GM11168 (cell line): Measurements from ENCODE around the gene MYO3B.

Experiments
- in situ Hi-C: fragments of 300-500 bp; cut with MboI; formaldehyde crosslinking; loops from one replicate; pipeline ENCODE4 v1.12.0; 2022; ENCODE audit warnings: low sequenced_read_pairs; ENCODE audit not compliant: unreplicated experiment

MYO3B gene

DNA sequence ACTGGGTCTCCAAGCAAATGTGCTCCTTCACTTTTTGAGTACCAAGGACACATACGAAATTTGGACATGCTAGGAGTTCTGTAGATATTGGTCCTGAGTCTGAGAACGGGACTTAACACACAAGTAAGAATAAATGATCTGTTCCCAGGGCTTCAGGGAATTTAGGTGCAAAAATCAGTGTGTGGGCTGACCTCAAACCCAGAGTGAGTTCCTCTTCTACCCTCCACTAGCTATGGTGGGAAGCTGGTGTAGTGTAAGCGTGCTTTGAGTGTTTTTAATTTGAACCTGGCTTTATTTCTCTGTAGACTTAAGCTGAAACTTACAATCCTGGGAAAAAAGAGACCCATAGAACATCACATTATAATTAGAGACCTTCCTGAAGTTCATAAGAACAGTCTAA, 50.5 kb downstream of the MYO3B start:
- in situ Hi-C loops, result loop anchor here (25.0 kb wide), 1 partner anchor 584 kb away; the partner anchor contains the start of gene GAD1

DNA sequence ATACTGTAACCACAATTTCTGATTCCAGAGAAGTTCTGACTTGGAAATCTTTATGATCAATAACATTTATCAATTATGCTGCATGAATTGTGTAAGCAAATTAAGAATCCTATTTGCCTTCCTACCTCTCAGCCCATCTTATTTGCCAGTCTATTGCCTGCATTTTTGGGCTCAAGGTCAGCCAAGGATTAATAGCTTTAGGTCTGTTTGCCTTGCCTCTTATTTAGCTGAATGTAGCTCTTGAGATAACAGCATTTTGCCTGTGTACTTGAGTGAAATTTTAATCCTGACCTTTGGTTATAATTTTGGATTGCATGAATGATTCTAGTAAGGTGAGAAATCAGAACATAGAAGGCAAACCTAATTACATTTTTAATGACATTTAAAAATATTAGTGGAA, 51.2 kb downstream of the MYO3B start:
- in situ Hi-C loops, result loop anchor here (25.0 kb wide), 1 partner anchor 583 kb away; the partner anchor contains the start of gene GAD1

DNA sequence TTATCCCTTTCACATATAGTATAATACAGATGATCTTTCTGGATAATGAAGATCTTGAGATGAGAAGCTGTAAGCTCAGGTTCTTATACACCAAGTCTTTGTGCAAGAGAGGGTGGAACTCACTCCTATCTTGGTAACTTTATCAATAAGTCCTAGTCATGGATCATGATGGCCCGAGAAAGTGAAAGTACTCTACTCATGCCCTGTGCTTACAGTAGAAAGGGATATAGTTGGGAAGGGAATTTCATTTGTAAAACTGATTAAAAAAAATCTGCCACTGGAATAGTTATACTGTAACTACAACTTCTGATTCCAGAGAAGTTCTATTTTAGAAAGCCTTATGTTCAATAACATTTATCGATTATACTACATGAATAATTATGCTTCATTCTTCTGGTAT, 51.8 kb downstream of the MYO3B start:
- in situ Hi-C loops, result loop anchor here (25.0 kb wide), 1 partner anchor 583 kb away; the partner anchor contains the start of gene GAD1

DNA sequence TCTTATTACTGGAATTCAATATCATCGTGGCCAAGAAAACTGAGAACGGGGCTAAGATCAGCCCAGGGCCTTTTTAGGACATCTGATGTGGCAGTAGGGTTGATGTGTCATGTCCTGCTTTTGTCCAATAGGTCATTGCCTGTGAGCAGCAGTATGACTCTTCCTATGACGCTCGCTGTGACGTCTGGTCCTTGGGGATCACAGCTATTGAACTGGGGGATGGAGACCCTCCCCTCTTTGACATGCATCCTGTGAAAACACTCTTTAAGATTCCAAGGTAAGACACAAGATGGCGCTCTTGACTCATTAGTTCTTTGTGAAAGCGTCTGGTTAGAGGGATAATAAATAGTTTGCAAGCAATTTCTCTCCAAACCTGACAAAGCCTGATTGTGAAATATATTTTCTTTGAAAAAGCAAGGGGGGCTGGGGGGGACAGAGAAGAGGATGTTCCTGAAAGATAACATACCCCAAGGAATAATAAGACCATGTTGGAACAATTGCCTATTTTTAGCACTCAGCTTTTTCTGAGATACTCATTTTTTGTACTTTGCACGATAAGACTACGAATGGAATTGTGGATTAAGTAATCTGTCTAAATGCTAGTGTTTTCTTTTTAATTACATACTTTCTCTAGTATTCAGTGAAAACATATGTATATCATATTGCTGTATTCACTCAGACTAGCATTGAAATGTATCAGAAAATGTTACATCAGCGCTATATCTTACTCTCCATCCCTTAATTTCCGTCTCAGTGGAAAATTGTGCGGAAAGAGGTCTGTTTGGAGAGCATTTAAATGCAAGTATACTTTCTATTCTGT, 58.1 kb downstream of the MYO3B start:
- in situ Hi-C loops, result loop anchor here (25.0 kb wide), 1 partner anchor 576 kb away; the partner anchor contains the start of gene GAD1

DNA sequence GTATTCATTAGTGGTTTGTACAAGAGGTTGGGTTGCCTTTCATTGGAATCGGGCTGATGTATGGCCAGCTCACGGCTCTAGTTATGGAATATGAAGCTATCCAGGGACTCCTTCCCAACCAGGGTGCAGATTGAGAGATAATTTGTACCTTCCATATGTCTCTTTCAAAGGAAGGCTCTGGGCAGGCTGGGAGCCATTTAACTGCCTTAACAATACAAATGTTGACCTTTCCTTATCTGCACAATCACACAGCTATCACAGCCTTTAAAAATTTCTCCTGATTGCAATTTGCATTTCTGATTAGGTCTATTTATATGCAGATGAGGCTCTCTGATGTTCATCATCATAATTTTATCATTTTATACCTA, 58.7 kb downstream of the MYO3B start:
- in situ Hi-C loops, result loop anchor here (25.0 kb wide), 1 partner anchor 576 kb away; the partner anchor contains the start of gene GAD1

DNA sequence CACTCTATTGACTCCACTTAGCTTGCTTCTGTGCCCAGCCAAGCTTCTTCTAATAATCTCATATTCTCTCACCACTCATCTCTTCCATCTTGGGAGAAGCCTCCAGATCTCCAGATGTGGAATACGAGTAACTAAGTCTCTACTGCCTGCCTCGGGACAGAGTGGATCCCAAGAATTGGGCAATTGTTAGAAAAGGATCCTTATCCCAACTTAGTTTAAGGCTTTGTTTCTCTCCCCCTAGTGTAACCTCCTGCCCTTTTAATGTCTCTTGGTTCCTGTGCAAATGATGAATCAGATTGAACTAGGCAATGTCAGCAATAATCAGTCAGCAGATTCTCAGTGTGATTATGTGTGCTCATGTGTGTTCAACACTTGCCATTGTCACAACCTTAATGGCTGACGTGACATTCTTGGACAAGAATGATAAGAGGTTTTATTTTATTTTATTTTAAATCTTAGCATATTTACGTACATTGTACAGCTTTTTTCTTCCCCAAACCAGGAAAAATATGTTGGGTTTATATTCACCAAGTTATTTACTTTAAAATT, 59.7 kb downstream of the MYO3B start:
- in situ Hi-C loops, result loop anchor here (25.0 kb wide), 1 partner anchor 575 kb away; the partner anchor contains the start of gene GAD1

DNA sequence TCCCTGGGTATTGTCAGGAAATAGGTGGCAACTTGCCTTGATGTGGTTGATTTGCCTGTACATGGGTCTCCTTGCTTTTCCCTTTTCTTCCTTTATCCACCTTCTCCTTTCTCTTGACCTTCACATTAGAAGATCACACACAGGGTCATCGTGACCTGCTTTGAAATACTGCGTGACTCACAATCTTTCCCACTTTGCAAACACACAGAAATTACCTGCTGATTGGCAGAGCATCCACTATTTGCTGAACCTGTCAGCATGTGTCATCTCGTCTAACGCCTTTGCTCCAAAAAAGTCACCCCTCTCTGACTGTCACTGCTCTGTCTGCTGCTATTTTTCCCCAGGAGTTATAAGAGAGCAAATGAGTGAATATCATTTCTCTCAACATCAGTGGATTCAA, 60.8 kb downstream of the MYO3B start:
- in situ Hi-C loops, result loop anchor here (25.0 kb wide), 1 partner anchor 574 kb away; the partner anchor contains the start of gene GAD1

DNA sequence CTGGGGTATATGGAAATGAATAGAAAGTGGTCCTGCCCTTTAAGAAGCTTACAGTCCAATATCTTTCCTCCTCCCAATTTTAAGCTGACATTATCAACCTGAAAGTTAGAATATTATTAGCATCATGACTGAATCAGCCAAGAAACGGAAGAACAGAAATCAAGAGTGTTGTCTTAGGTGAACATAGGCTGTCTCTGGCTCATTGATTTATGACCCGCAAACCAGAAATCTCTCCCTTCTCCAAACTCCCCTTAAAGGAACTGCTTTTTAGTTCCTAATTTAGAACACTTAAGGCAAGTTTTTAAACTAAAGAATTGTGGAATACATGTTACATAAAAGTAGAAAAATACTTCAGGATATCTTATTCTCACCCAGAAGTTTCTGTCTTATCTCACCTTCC, 62.7 kb downstream of the MYO3B start:
- in situ Hi-C loops, result loop anchor here (25.0 kb wide), 1 partner anchor 572 kb away; the partner anchor contains the start of gene GAD1

DNA sequence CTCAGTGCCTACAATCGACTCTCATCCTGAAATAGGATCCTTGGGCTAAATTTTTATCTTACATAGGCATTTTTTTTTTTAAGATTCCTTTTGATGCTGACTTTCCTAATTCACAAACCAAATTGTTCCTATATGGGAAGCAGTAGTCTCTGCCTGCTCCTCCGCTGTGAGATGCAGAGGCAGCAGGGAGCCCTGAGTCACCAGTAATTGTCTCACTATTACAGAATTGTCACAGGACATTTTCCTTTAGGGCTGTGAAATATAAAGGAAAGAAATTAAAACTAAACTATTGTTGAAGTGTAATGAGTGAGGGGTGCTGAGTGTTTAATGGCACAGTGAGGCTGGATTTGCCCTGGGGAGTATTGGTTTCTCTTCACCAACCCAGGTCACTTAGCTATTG, 63.8 kb downstream of the MYO3B start:
- in situ Hi-C loops, result loop anchor here (25.0 kb wide), 1 partner anchor 571 kb away; the partner anchor contains the start of gene GAD1

DNA sequence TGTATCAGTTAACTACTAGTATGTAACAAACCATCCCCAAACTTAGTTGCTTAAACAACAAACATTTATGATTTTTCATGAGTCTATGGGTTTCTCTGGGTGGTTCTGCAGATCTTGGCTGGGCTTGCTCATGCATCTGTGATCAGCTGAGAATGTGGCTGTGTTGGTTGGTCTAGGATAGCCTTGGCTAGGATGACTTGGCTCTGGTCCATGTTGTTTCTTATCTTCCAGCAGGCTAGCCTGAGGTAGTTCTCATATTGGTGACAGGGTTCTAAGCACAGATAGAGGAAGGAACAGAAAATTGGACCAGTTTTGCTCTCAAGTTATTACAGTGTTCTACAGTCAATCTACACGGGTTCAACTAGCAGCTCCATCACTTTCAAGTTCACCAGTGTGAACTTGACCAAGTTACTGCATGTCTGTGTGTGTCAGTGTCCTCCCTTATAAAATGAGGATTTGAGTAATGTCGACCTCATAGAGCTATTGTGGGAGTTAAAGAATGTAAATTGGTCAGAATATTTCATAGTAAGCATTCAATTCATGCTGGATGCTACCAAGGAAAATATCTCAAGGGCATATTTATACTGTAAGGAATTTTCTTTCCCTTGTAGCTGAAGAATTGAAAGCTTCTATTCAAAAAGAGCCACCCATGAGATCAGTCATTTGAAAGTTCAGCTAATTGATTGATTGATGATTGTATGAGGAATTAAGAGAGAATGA, 65.3 kb downstream of the MYO3B start:
- in situ Hi-C loops, result loop anchor here (25.0 kb wide), 1 partner anchor 569 kb away; the partner anchor contains the start of gene GAD1

DNA sequence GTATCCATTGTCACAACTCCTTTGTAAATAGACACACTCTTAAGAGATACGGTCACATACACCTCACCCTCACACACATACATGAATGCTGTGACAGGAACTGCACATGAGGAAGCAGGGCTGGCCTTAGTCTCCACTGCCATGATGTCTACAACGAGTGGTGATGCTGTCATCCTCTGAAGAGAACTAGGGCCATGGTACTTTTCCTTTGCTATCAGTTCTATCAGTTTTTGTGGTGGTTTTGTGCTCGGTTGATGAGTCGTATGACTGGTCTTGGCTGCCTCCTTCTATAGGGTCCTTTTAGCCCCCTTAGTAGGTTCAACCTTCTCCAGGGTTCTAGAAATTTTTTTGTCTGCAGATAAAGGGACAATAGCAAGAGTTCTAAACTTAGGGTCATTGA, 66.0 kb downstream of the MYO3B start:
- in situ Hi-C loops, result loop anchor here (25.0 kb wide), 1 partner anchor 568 kb away; the partner anchor contains the start of gene GAD1

DNA sequence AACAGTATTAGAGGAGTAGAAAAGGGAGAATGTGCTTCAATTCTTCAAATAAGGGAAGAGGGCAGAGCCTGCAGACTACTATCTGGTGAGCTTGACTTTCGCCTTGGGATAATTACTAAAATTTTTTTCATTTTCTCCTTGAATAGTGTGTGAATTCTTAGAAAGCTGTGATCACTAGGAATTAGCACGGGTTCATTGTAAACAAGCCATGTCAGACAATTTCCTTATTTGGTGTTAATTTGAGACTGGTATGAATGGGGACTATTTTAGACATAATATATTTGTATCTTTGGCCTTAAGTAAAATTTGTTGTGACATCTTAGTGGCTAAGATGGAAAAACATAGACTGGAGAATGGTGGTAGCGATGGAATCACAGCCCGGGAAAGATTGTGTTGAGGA, 66.6 kb downstream of the MYO3B start:
- in situ Hi-C loops, result loop anchor here (25.0 kb wide), 1 partner anchor 568 kb away; the partner anchor contains the start of gene GAD1

DNA sequence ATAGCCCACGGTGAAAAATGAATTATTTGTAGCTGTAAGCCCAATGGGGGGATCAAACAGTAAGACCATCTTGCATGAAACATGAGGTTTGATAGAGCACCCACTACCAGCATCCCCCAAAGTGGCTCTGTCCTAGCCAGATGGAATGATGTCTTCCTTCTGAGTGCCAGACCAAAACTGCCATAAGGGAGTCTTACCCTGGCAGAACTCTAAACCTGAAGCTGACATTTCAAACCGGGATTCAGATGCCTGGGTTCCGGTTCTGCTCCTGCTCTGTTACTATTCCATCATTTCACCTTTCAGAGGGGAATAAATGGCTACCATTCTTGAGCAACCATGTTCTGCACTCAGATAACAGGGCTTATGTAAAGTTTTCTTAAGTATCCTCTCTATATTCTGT, 67.4 kb downstream of the MYO3B start:
- in situ Hi-C loops, result loop anchor here (25.0 kb wide), 1 partner anchor 567 kb away; the partner anchor contains the start of gene GAD1

DNA sequence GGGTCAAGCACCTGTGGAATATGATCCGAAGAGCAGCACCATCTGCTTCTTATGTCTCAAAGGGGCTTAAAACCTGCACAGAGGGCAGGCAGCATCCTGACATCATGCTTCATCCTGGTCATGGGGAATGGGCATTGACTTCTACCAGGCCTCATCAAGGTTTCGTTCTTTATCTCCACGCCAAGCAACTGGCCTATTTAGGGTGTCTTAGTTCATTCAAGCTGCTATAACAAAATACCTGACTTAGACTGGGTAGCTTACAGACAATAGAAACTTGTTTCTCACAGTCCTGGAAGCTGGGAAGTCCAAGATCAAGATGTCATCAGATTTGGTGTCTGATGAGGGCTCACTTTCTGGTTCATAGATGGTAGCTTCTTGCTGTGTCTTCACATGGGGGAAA, 69.4 kb downstream of the MYO3B start:
- in situ Hi-C loops, result loop anchor here (25.0 kb wide), 1 partner anchor 565 kb away; the partner anchor contains the start of gene GAD1

DNA sequence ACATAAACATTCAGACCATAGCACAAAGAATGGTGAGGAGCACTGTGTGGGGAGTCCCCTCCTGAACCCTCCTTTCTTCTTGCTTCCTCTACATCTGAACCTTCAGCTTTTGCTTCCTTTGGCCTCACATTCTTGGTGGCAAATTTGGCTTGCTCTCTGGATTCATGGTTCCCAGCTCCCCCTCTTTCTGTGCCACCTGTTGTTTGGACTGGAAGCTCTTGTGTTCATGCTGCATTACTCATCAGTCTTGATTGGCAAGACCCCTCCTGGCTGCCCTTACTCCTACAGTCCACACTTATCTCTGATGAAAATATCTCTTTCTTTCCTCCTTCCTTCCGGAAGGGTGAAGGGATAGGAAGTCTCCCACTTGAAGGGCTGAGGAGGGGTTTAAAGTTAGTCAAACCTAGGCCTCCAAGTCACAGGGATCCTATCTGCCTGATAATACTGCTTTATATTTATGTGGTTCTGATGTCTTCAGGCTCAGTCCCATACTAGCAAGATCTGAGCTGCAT, 70.0 kb downstream of the MYO3B start:
- in situ Hi-C loops, result loop anchor here (25.0 kb wide), 1 partner anchor 564 kb away; the partner anchor contains the start of gene GAD1

DNA sequence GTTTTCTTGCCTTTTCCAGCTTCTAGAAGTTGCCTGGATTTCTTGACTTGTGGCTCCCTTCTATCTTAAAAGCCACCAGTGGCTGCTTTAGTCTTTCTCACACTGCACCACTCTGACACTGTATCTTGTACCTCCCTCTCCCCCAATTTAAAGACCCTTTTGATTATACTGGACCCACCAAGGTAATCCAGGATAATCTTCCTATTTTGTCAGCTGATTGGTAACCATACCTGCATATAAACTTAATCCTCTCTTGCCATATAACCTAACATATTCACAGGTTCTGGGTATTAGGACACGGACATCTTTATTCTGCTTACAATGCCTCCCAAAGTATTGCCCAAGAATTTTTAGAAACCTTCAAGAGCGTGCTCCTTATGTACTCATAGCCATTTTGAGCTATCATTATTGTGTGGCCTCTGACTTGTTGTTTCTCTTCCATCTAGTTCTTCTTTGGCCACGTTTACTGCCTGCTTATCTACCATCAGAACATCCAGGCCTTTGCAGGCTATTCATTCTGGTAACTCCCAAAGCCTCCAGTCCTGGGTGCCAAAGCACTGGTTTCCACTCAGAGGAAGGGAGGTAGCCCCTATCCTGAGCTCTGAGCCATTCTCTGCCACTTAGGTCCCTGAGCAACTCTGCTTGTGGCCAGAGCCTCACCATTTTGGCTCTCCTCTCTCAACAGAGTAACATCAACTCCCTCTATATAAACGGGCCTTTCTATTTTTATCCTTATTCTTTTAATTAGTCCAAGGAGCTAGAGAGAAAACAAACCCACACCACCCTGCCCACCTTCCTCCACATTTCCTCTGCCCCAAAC, 70.8 kb downstream of the MYO3B start:
- in situ Hi-C loops, result loop anchor here (25.0 kb wide), 1 partner anchor 564 kb away; the partner anchor contains the start of gene GAD1

DNA sequence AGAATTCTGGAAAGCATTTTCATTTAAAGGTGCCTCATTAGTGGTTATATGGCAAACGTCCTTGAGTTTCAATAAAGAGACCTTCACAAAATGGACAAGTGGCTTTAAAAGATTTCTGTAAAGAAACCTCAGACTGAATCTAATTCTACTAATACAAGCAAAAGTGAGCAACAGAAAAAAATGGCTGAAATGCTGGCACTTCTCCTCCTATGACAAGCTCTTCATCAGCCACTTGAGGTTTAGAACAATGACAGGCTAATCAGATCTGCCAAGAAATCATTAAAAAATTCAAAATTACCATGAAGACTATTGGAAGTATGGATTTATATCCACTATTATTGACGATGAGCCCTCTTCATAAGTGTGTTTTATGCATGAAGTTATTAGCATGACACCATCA, 71.8 kb downstream of the MYO3B start:
- in situ Hi-C loops, result loop anchor here (25.0 kb wide), 1 partner anchor 563 kb away; the partner anchor contains the start of gene GAD1

DNA sequence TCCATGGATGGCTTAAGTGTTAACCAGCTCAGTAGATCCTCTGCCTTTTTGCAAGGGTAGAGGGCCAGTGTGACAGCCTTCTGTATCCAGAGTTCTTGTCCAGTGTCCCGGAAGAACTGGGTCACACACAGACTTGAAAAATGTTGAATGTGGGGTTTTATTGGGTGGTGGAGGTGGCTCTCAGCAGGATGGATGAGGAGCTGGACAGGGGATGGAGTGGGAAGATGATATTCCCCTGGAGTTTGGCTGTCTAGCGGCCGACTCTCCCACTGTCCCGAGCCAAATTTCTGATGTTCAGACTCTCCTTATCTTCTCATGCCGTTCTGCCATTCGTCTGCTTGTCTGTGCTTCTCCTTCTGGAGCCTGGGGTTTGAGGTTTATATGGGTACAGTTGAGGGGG, 72.6 kb downstream of the MYO3B start:
- in situ Hi-C loops, result no loop called here

DNA sequence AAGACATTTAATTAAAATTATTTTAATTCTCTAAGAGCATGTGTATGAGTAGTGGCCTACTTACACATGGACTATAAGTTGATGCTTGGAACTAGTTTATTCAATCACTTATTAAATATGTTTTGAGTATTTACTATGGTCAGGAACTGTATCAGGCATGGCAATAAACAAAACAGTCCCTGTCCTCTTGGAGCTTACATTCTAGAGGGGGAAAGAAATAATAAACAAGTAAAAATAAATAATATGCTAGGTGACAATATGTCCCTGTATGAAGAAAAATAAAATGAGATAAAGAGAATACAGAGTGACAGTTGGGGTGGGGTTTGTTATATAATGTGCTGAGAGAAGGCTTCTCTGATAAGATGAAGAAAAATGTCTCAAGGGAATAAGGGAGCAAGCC, 74.5 kb downstream of the MYO3B start:
- in situ Hi-C loops, result no loop called here
